ENCODE data around the gene ADORA2A.

DNA sequence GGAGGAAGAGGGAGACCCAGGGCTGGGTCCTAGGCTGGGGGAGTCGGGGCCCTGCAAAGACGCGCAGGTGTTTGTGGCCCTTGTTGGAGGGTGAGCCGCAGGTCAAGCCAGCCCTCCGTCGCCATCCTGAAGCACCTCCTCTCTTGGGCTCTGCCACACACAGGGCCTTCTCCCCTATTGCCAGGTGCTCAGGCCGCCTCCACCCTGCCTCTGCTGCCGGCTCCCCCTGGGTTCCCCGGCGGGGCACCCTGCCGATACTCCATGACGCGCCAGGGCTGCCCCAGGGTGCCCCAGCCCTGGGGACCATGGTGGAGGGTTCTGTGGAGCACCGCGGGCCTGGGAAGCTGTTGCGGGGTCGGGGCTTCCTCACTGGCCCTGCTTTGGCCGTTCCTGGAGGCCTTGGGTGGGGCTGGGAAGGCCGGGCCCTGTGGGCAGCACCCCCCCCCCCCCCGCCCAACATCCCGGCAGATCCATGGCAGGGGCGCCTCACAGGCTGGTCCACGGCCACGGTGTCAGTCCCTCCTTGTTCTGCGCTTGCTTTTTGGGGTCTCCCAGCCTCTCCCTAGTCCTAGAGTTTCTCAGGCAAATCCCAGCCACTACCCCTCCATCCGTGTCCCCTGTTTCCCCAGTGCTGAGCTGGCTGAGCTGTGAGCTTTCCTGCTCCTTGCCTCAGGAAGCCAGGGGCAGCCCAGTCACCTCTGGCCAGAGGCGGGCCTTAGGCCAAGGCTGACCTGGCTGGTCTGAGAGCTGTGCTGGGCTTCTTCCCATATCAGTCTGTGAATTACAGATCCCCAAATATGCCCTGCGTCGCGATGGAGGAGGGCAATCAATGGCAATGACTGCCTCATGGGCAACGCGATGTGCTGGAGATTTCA, 2.3 kb upstream of the ADORA2A start:
- TF ChIP-seq, protein P1, sequence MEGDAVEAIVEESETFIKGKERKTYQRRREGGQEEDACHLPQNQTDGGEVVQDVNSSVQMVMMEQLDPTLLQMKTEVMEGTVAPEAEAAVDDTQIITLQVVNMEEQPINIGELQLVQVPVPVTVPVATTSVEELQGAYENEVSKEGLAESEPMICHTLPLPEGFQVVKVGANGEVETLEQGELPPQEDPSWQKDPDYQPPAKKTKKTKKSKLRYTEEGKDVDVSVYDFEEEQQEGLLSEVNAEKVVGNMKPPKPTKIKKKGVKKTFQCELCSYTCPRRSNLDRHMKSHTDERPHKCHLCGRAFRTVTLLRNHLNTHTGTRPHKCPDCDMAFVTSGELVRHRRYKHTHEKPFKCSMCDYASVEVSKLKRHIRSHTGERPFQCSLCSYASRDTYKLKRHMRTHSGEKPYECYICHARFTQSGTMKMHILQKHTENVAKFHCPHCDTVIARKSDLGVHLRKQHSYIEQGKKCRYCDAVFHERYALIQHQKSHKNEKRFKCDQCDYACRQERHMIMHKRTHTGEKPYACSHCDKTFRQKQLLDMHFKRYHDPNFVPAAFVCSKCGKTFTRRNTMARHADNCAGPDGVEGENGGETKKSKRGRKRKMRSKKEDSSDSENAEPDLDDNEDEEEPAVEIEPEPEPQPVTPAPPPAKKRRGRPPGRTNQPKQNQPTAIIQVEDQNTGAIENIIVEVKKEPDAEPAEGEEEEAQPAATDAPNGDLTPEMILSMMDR (IDR thresholded peaks at IDR 0.05): no peak
- no peak for TF ChIP-seq POLR2A (IDR thresholded peaks at IDR 0.05)

Measured in heart left ventricle (tissue), 13 donors.